ENCODE measurements around the gene PPP1R13B.

Gene PPP1R13B

DNA sequence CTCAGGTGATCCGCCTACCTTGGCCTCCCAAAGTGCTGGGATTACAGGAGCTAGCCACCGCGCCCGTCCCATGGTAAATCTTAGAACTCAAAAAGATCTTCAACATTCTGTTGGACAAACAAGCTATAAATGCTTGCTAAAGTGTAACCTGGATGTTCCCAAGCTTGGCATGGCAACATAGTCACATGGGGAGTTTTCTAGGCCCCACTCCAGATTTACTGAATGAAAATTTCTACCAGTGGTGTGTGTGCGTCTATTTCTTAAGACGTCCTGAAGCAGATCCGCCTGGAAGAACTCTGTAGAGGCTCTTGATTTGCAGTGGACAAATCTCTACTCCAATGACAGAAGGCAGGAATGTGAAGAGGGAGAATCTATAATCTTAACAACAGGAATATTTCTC, 71.9 kb downstream of the PPP1R13B start:
- TF ChIP-seq TAF1 (IDR thresholded peaks at IDR 0.05; ENCODE audit: borderline replicate concordance, insufficient read depth, low read length) (no peak), POLR2AphosphoS5 (IDR thresholded peaks at IDR 0.05; ENCODE audit: low read depth, low read length) (no peak), FOXP2 (optimal IDR thresholded peaks at IDR 0.05; ENCODE audit: borderline replicate concordance, extremely low read depth, extremely low read length, insufficient read depth) (no peak), SIN3A (IDR thresholded peaks at IDR 0.05; ENCODE audit: borderline replicate concordance, insufficient read depth, low read length) (no peak)
- TF ChIP-seq, protein P1, sequence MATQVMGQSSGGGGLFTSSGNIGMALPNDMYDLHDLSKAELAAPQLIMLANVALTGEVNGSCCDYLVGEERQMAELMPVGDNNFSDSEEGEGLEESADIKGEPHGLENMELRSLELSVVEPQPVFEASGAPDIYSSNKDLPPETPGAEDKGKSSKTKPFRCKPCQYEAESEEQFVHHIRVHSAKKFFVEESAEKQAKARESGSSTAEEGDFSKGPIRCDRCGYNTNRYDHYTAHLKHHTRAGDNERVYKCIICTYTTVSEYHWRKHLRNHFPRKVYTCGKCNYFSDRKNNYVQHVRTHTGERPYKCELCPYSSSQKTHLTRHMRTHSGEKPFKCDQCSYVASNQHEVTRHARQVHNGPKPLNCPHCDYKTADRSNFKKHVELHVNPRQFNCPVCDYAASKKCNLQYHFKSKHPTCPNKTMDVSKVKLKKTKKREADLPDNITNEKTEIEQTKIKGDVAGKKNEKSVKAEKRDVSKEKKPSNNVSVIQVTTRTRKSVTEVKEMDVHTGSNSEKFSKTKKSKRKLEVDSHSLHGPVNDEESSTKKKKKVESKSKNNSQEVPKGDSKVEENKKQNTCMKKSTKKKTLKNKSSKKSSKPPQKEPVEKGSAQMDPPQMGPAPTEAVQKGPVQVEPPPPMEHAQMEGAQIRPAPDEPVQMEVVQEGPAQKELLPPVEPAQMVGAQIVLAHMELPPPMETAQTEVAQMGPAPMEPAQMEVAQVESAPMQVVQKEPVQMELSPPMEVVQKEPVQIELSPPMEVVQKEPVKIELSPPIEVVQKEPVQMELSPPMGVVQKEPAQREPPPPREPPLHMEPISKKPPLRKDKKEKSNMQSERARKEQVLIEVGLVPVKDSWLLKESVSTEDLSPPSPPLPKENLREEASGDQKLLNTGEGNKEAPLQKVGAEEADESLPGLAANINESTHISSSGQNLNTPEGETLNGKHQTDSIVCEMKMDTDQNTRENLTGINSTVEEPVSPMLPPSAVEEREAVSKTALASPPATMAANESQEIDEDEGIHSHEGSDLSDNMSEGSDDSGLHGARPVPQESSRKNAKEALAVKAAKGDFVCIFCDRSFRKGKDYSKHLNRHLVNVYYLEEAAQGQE (IDR thresholded peaks at IDR 0.05; ENCODE audit: insufficient read depth in 1 of 2, low read depth in 2 of 2, low read length in 2 of 2) = no peak

- TF ChIP-seq POLR2AphosphoS5 (IDR thresholded peaks at IDR 0.05; ENCODE audit: low read depth, low read length) = no peak
- TF ChIP-seq FOXP2 (optimal IDR thresholded peaks at IDR 0.05; ENCODE audit: borderline replicate concordance, extremely low read depth, extremely low read length, insufficient read depth) = no peak
- no peak for TF ChIP-seq SIN3A (IDR thresholded peaks at IDR 0.05; ENCODE audit: borderline replicate concordance, insufficient read depth, low read length)
- TF ChIP-seq TAF1 (IDR thresholded peaks at IDR 0.05; ENCODE audit: borderline replicate concordance, insufficient read depth, low read length) = no peak
- TF ChIP-seq, protein P1 (IDR thresholded peaks at IDR 0.05; ENCODE audit: insufficient read depth in 1 of 2, low read depth in 2 of 2, low read length in 2 of 2) = no peak
These were observed 73.9 kb downstream of the PPP1R13B start for GRCh38 chr14:103773521-103773920.

DNA sequence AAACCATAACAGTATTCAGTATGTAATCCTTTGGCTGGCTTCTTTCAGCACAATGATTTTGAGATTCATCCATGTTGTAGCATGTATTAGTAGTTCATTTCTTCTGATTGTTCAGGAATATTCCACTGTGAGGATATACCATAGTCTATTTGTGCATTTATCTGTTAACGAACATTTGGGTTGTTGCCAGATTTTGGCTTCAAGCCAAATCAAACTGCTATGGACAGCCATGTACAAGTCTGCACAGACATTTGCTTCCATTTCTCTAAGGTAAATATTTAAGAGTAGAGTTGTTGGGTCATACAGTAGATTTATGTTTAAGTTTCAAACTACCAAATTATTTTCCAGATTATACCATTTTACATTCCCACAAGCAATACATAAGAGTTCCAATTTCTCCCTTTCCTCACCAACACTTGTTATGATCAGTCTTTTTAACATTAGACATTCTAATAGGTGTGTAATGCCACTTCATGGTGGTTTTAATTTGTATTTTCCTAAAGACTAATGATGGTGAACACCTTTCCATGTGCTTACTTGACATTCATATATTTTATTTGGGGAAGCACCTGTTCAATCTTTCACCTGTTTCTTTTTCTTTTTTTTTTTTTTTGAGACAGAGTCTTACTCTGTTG, 75.2 kb downstream of the PPP1R13B start:
- TF ChIP-seq POLR2AphosphoS5 (IDR thresholded peaks at IDR 0.05; ENCODE audit: low read depth, low read length) = no peak
- TF ChIP-seq TAF1 (IDR thresholded peaks at IDR 0.05; ENCODE audit: borderline replicate concordance, insufficient read depth, low read length) = no peak
- TF ChIP-seq, protein P1 (IDR thresholded peaks at IDR 0.05; ENCODE audit: insufficient read depth in 1 of 2, low read depth in 2 of 2, low read length in 2 of 2) = no peak
- no peak for TF ChIP-seq SIN3A (IDR thresholded peaks at IDR 0.05; ENCODE audit: borderline replicate concordance, insufficient read depth, low read length)
- TF ChIP-seq FOXP2 (optimal IDR thresholded peaks at IDR 0.05; ENCODE audit: borderline replicate concordance, extremely low read depth, extremely low read length, insufficient read depth) = no peak

GRCh38 chr14:103770902-103771301, 76.5 kb downstream of the PPP1R13B start:
- TF ChIP-seq TAF1 (IDR thresholded peaks at IDR 0.05; ENCODE audit: borderline replicate concordance, insufficient read depth, low read length) (no peak), SIN3A (IDR thresholded peaks at IDR 0.05; ENCODE audit: borderline replicate concordance, insufficient read depth, low read length) (no peak), FOXP2 (optimal IDR thresholded peaks at IDR 0.05; ENCODE audit: borderline replicate concordance, extremely low read depth, extremely low read length, insufficient read depth) (no peak), POLR2AphosphoS5 (IDR thresholded peaks at IDR 0.05; ENCODE audit: low read depth, low read length) (no peak)
- TF ChIP-seq, protein P1 (IDR thresholded peaks at IDR 0.05; ENCODE audit: insufficient read depth in 1 of 2, low read depth in 2 of 2, low read length in 2 of 2) = no peak
